Suppressor macrophage (primary cell): ENCODE results near the gene BMPR1B.
"Not testable (repeated sequence)": the region's sequence is repeated elsewhere in the genome, so short reads cannot be mapped to it uniquely, and the experiment has no call there.

Experiments
- DNase-seq, 4 experiments: peaks; one replicate each; pipeline ENCODE4 v3.0.0-alpha.2; 2020 to 2022

BMPR1B gene

DNA sequence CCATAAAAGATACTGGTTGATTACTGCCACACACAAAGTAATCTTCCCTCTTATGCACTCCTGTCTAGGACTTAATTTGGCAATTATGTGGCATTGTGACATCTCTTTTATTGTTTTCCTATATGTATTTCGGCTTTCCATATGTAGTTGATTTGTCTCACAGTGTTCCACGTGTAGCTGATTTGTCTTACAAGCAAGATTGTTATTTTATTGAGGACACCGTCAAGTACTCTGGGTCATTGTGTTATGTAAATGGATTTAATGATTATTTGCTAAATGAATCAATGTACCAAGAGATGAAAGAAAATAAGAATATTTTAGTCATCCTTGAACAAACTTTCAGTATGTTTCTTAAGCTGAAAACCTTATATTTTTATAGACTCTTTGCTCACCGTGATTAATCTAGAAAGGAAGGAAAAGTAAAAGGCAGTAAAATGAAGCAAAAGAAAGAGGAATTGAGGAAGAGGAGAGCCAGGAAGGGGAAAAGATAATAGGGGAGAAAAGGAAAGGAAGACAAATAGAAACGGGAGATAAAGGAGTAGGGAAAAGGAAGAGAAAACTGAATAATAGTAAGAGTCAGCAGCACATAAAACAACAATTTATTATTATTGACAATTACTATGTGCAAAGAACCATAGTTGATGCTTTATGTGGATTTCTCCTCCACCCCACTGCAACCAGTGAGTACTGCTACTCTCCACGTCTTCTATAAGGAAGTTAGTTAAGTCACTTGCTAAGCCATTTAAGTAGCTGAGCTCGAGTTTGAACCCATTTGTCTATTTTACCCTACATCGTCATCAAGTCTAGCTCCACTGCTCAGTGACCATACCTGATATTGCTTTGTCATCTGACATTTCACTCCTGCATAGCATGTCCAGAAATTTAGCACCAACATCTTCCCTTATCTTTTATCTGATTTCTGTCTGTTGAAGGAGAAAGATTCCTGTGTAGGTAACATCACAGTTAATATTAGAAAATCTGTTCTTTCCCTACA is 336.5 kb downstream of the BMPR1B start:
- peak in 1 of 4 experiments; percentile 5 for DNase-seq

- DNase-seq: peak; percentile 2 to 15 (median 6)
These were observed 337.7 kb downstream of the BMPR1B start for GRCh38 chr4:95095348-95095974.

DNA sequence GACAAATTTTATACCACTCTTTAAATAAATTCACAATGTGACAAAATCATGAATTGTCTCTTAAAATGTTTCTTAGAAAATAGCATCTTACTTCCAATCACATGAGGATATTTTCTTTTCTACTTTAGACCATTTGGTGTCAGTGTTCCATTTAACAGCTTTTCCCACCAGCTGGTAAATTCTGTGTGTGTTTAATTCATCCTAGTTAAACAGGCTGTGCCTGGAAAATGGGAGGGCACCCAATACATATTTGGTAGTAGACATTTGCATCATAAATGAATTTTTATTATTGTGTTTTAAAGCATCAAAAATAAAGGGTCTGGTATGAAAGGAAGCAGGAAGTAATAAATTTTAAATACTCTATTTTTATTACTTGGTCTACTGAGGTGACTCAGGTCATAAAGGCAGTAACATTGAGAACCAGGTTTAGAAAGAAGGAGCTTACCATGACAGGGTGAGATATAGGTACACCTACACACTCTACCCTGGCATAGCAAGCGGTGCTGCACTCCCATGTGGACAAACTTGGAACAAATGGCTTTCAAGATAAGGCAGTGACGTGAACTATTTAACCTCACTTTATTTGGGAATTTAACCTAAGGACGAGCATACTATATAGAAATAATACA is 344.5 kb downstream of the BMPR1B start:
- no peak for DNase-seq

- no peak for DNase-seq
These were observed 347.4 kb downstream of the BMPR1B start for GRCh38 chr4:95105112-95105511.

- no peak for DNase-seq
These were observed 348.2 kb downstream of the BMPR1B start for GRCh38 chr4:95105983-95106382.

DNA sequence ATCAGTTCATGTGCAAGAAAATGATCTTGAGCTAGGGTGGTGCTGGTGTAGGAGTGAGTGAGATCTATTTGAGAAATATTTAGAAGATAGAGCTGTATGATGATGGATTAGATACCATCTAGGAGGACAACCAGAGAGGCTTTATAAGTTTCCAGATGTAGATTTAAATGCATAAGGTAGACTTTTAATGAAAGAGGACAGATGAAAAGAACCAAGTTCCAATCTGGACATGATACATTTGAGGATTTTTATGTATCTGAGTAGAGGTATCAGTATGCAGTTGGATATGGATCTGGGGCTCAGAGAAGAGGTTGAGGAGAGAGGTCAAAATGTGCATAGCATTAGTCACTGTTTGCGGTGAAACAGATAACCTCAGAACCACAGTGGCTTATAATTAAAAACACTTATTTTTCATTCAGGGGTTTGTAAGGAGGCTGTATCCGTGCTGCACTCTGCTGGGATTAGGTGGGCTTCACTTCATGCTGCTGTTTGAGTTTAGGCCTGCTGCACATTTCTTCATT is 348.7 kb downstream of the BMPR1B start:
- DNase-seq: no peak

GRCh38 chr4:95107004-95107403 is 349.2 kb downstream of the BMPR1B start:
- no peak for DNase-seq

DNA sequence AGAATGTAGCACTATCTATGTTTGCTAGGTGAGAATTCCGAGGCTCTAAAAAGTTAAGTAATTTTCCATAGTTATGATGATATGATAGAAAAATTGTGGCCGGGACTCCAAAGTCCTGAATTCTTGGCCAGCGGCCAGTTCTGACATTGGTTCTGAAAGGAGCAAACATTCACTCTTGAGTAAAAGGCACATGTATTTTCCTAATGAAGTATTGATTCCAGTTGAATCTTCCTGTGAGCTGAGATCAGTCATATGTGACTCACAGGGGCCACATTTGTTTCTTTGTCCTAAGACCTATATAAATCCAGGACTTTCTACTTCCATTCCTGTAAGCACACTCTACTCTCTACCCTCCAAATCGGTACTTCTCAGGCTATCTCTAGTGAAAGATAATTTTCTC is 349.9 kb downstream of the BMPR1B start:
- no peak for DNase-seq

DNA sequence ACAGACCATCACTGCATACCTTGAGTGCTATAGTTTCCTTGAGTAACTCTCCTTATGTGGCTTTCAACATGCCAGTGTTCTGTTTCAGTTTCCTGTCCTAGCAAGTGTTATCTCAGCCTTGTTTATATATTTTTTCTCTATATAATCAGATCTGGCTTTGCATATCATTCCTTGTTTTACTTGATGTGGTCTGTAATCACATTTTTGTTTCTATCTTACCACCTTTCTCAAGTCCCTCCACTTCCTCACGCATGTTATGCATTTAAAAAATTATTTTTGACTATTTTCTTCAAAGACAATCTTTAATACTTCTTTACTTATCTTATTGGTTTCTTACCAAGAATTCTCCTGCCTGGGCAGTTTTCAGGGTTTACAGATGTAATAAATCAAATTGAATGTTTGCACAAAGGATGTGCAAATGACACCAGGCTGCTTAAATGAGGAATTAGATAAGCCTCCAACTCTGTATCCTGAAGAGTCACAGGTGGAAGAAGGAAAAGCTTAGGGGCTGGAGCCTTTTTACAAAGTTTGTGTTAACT is 351.2 kb downstream of the BMPR1B start:
- DNase-seq: no peak

- DNase-seq: no peak
These were observed 356.8 kb downstream of the BMPR1B start for GRCh38 chr4:95114521-95114920.

GRCh38 chr4:95118497-95118896 is 360.7 kb downstream of the BMPR1B start:
- DNase-seq: no peak

DNA sequence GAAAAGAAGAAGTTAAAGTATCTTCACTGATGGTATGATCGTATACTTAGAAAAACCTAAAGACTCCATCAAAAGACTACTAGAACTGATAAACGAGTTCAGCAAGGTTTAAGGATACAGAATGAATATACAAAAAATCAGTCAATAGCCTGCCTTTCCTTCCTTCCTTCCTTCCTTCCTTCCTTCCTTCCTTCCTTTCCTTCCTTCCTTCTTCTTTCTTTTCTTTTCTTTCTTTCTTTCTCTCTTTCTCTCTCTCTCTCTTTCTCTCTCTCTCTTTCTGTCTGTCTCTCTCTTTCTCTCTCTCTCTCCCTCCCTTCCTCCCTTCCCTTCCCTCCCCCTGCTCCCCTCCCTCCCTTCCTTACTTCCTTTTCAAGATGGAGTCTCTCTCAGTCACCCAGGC is 362.7 kb downstream of the BMPR1B start:
- no peak for DNase-seq

DNA sequence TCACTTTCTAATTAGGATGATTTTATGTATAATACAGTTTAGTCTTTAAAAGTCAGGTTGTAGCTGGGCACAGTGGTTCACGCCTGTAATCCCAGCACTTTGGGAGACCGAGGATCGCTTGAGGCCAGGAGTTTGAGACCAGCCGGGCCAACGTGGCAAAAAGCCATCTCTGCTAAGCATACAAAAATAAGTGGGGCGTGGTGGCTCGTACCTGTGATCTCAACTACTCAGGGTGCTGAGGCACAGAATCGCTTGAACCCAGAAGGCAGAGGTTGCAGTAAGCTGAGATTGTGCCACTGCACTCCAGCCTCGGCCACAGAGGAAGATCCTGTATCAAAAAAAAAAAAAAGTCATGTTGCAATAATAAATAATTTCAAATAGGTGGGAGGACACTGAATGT is 364.2 kb downstream of the BMPR1B start:
- no peak for DNase-seq

GRCh38 chr4:95124906-95125504 is 367.2 kb downstream of the BMPR1B start:
- DNase-seq: peak; percentile 23 to 51 (median 40)

- DNase-seq: peak in 1 of 4 experiments; percentile 3
These were observed 371.3 kb downstream of the BMPR1B start for GRCh38 chr4:95129031-95129430.

GRCh38 chr4:95129821-95130311 is 372.1 kb downstream of the BMPR1B start:
- DNase-seq: peak; percentile 62 to 93 (median 87)

GRCh38 chr4:95134016-95134415 is 376.3 kb downstream of the BMPR1B start:
- not testable (repeated sequence) for DNase-seq

DNA sequence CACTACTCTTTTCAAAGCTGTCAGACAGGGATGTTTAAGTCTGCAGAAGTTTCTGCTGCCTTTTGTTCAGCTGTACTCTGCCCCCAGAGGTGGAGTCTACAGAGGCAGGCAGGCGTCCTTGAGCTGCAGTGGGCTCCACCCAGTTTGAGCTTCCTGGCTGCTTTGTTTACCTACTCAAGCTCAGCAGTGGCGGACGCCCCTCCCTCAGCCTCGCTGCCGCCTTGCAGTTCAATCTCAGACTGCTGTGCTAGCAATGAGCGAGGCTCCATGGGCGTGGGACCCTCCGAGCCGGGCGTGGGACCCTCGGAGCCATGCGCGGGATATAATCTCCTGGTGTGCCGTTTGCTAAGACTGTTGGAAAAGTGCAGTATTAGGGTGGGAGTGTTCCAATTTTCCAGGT is 381.7 kb downstream of the BMPR1B start:
- not testable (repeated sequence) for DNase-seq

- DNase-seq: no peak
These were observed 383.6 kb downstream of the BMPR1B start for GRCh38 chr4:95141361-95141760.

DNA sequence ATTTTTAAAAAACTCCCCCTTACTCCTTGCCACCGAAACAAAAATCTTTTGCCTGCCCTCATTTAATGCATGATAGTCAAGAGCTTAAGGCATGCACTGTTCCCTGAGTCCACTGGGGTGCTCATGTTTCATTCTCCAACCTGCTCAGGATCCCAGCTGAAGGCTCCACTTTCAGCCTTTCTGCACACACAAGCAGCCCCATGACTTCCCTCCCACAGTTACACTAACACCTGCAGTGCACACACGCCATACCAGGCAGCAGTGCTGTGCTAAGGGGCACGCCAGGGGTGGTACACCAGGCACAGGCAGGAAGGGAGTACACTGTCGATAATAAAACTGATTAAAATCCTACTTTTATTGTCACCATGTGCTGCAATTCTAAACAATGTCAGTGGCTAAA is 385.2 kb downstream of the BMPR1B start:
- no peak for DNase-seq

- DNase-seq: no peak
These were observed 393.5 kb downstream of the BMPR1B start for GRCh38 chr4:95151255-95151654.

DNA sequence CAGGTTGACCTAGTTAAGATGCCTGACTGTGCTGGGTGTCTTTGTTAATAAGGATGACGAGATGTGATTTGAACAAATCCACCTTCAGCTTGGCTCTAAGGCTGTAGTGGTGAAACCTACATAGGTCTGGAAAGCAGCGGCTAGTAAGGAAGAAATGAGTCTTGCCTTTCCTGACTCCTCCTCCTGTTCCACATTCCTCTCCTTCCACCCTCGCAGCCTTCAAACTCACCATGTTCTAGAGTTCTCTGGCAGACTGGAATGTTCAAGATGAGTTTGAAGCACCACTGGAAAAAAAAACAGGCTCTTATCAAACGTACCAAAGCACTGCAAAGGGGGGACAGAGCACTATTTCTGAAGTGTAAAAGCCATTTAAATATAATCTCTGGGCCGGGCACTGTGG is 395.4 kb downstream of the BMPR1B start:
- no peak for DNase-seq
